Spinal cord (tissue), 10 donors: ENCODE data around the gene WSCD1. TPM values are rescaled to one million over a fixed set of nuclear protein-coding genes. Genes with fewer than 3 reads are reported as not detected.

Experiments
- DNase-seq, 6 donors: peaks; one replicate each; pipeline versions ENCODE4 v3.0.0 to v3.0.0-alpha.2; 2013 to 2015; ENCODE audit warnings: low spot score in 6 of 6, low read depth in 4 of 6
- H3K27ac ChIP-seq: one replicate; pipeline ENCODE4 v1.5.1; 2013; ENCODE audit warnings: low read depth, low read length, control low read depth
- H3K27me3 ChIP-seq: one replicate; pipeline ENCODE4 v1.6.1; 2013; ENCODE audit warnings: low read length; ENCODE audit not compliant: control insufficient read depth, insufficient read depth
- H3K36me3 ChIP-seq: one replicate; pipeline ENCODE4 v1.6.1; 2013; ENCODE audit warnings: low read length; ENCODE audit not compliant: control insufficient read depth, insufficient read depth
- H3K4me1 ChIP-seq: one replicate; pipeline ENCODE4 v1.6.1; 2013; ENCODE audit warnings: low read length; ENCODE audit not compliant: control insufficient read depth, insufficient read depth
- H3K4me3 ChIP-seq: one replicate; pipeline ENCODE4 v1.5.1; 2013; ENCODE audit warnings: low read depth, low read length, control low read depth
- H3K9me3 ChIP-seq: one replicate; pipeline ENCODE4 v1.6.1; 2013; ENCODE audit warnings: low read length; ENCODE audit not compliant: control insufficient read depth, insufficient read depth
- whole genome bisulfite sequencing: methylation state at CpG from one replicate; pipeline ENCODE4 v1.1.5; 2013; ENCODE audit warnings: missing lambda C conversion rate; ENCODE audit not compliant: insufficient coverage; 5-methylcytosine and 5-hydroxymethylcytosine counted together
- polyA plus RNA-seq, 2 donors: library from polyadenylated mRNA; unstranded; fragments of 120-200 nt; gene quantifications; one replicate each; pipeline ENCODE4 v1.2.1, GENCODE V29; 2013; ENCODE audit not compliant: insufficient read length in 2 of 2
- total RNA-seq, 2 donors: library from RNA; depleted of rRNA in 1 of 2; stranded (reverse); fragments of 120-200 nt in 1 of 2; fragments of >200 nt in 1 of 2; gene quantifications; one replicate each; pipeline versions ENCODE4 v1.2.3 to v1.2.4, GENCODE V29; 2013 to 2014
- donor health status: healthy.

WSCD1 gene
- total and polyA plus RNA-seq, 4 donors: 24.1 to 69.2 (median 46.0) TPM

DNA sequence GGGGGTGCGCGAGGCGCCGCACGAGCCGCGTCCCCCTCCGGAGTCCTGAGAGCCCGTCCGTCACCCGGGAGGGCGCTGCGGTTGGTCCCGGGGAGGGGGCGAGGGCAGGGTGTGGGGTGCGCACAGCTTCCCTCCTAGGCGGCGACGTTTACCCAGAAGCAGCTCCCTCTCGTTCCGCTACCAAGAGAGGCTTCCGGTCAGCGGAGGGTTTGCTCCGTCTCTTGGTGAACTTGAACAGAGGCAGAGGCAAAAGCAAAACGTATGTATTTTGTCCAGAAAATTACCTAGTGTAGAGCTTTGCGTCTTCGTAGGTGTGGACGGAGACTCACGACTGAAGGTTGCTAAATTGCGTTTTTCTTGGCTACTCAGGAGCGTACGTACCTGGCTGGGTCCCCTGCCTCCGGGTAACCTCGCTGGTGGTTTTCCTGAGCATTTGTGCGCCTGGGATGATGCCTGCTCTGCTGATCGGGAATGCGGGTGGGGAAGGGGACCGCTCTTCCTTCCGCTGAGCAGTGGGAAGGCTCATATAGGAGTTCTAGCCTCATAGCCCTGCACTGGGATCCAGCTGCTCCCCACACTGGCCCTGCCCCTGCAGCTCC is 833 bp downstream of the WSCD1 start:
- Histone ChIP-seq H3K4me1 (peaks cover 63% of the 10 kb centered on the region), H3K27me3 (no peaks in the 10 kb centered on the region), H3K36me3 (peaks cover 17% of the 10 kb centered on the region), H3K9me3 (no peaks in the 10 kb centered on the region), H3K27ac (peak overlapping the region; percentile 66), H3K4me3 (peak overlapping the region; percentile 63)
- peak in 3 of 6 donors; percentile 33 to 71 (median 62) for DNase-seq
- WGBS: under 1% methylated on average over 39 of the region's 39 CpGs

DNA sequence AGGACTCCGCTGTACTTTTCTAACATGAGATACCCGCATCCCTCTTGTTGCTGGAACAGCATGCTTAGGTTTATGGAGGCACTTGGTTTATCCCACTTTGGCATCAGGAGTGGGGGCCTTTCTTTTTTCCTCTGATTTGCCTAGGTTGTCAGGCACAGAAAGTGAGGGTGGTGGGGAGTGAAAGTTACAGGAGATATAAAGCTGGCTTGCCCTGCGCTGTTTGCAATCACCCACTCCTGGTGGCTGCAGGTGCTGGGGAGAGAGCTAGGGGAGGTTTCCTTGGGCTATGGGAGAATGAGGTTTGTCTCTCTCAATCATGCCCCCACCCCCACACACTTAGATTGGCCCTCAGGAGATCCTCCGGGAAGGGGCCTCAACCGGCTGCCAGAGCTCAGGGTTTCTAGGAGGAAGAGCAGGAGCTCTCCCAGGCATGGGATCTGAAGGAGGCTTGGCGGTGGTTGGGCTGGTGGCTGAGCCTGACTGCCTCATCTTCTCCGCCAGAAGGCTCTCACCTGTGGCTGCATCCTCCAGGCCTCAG is 1.4 kb downstream of the WSCD1 start:
- peaks cover 18% of the 10 kb centered on the region for H3K36me3 ChIP-seq
- no peaks in the 10 kb centered on the region for H3K27me3 ChIP-seq
- no peaks in the 10 kb centered on the region for H3K9me3 ChIP-seq
- no peak for DNase-seq
- WGBS: 19% methylated on average over 3 of the region's 7 CpGs
- H3K4me1 ChIP-seq: peaks cover 68% of the 10 kb centered on the region
- peak overlapping the region; percentile 66 for H3K27ac ChIP-seq
- H3K4me3 ChIP-seq: peak overlapping the region; percentile 63

DNA sequence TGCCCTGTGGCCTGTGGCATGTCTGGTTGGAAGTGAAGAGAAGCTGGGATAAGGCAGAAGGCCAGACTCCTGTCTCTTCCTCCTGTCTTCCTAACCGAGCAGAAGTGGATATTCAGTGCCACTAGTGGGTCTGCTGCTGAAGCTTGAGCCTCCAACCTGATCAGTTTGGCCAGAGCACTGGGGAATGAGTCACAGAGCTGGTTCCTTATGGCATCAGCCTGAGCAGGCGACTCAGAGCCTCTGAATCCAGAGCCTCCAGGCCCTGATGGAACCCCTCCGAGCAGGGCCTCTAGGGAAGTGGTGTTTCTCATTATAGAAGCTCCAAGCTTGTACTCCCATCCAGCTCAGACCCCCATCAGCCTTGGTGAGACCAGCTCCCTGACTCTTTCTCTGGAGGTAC is 2.0 kb downstream of the WSCD1 start:
- Histone ChIP-seq H3K27ac (peak overlapping the region; percentile 12), H3K36me3 (peaks cover 18% of the 10 kb centered on the region), H3K4me3 (peak overlapping the region; percentile 63), H3K9me3 (no peaks in the 10 kb centered on the region), H3K4me1 (peaks cover 73% of the 10 kb centered on the region), H3K27me3 (no peaks in the 10 kb centered on the region)
- WGBS: 17% methylated on average over 1 of the region's 3 CpGs
- no peak for DNase-seq

DNA sequence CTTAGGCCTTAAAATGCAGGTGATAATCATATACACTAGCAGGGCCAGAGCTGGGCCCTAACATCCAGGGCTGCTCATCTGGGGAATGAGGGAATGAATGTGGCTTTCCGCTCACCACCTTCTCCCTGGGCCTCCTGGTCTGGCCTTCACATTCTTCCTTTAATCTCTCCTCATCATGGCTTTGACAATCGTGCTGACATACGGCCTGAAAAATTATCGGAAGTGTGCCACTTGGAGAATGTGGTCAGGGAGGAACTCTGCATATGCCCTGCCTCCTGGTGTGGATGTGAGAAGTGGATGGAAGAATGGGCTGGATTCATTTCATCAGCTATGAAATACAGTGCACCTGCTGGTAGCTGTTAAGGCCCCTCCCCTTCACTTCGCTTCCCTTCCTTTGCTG is 2.4 kb downstream of the WSCD1 start:
- Histone ChIP-seq H3K9me3 (no peaks in the 10 kb centered on the region), H3K4me3 (peak overlapping the region; percentile 63), H3K36me3 (peaks cover 18% of the 10 kb centered on the region), H3K27ac (peak overlapping the region; percentile 12), H3K27me3 (no peaks in the 10 kb centered on the region), H3K4me1 (peaks cover 76% of the 10 kb centered on the region)
- WGBS: 46% methylated on average over 4 of the region's 5 CpGs
- DNase-seq: no peak

DNA sequence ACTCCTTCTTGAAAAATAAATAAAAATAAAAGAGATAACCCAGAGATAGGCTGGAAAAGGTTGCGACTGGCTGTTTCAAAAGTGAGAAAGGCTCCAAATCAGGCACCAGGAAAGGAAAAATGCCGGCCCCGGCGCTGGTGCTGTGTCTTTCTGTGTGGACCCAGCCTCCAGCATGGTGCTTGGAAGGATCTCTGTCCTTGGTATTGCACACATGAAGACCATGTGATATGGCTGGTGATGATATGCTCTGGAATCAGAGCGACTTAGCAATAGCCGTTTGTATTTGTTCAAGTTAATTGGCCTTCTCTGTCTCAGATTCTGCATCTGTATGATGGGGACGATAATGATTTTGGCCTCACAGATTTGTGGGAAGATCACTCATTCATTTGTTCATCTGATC is 3.4 kb downstream of the WSCD1 start:
- no peak overlapping the region for H3K4me3 ChIP-seq
- WGBS: 78% methylated on average over 5 of the region's 7 CpGs
- DNase-seq: no peak
- no peaks in the 10 kb centered on the region for H3K9me3 ChIP-seq
- no peaks in the 10 kb centered on the region for H3K27me3 ChIP-seq
- no peak overlapping the region for H3K27ac ChIP-seq
- peaks cover 86% of the 10 kb centered on the region for H3K4me1 ChIP-seq
- peaks cover 18% of the 10 kb centered on the region for H3K36me3 ChIP-seq

DNA sequence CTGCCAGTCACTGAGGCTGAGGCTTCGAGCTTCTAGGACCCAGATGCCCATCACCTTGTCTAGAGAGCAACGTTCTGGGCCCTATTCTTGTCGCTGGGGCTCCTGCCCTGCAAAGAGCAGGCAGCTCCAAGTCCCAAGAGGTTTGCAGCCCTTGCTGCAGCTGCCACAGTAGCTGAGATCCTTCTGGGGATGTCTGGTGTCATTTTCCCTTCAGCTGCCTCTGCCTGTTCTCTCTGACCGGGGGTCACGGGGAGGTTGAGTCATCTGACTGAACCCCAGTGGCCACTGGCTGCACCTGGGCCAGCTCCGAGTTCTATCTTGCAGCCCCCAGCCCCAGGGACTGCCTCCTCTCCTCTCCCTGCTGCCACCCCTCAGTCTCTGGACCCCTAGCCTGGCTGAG is 4.9 kb downstream of the WSCD1 start:
- Histone ChIP-seq H3K9me3 (no peaks in the 10 kb centered on the region), H3K4me1 (peaks cover 86% of the 10 kb centered on the region), H3K27ac (no peak overlapping the region), H3K27me3 (no peaks in the 10 kb centered on the region), H3K4me3 (no peak overlapping the region), H3K36me3 (peaks cover 22% of the 10 kb centered on the region)
- WGBS: 52% methylated on average over 6 of the region's 6 CpGs
- DNase-seq: no peak

DNA sequence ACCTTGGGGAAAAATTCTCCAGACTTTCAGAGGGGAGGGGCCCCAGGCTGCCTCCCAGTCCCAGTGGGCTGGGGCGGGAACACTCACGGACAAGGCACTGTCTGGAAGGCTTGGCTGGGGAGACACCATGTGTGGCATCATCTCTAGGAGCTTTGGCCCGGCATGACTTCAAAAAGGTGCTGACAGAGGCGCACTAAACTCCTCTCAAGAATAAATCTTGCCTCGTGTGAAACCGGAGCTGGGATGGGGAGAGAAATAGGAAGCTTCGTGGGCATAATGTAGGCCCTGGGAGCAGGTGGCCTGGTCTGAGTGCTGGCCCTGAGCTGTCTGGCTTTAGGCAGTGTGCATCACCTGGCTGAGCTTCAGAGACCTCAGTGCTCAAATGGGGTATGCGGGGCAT is 5.7 kb downstream of the WSCD1 start:
- DNase-seq: no peak
- 41% methylated on average over 7 of the region's 8 CpGs for WGBS
- no peak overlapping the region for H3K4me3 ChIP-seq
- H3K4me1 ChIP-seq: peaks cover 92% of the 10 kb centered on the region
- peaks cover 29% of the 10 kb centered on the region for H3K36me3 ChIP-seq
- no peaks in the 10 kb centered on the region for H3K9me3 ChIP-seq
- H3K27me3 ChIP-seq: no peaks in the 10 kb centered on the region
- H3K27ac ChIP-seq: no peak overlapping the region

DNA sequence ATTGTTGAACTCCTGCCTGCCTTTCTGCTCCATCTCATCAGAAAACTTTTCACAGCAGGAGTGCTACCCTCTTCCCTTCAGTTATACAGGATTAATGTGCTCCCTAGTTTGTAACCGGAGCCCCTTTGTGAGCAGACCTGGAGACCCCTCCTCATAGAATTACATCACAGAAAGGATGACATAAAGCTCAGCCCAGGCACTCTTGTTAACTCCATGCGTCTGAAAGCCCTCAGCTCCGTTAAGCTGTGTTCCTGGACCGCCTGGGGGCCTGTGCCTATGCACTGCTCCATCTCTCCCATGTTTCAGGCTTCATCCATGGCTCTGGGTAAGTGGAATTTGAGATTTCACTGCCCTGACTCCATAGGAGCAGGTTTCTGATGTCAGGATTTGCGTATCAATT is 7.6 kb downstream of the WSCD1 start:
- WGBS: 41% methylated on average over 4 of the region's 5 CpGs
- H3K27me3 ChIP-seq: no peaks in the 10 kb centered on the region
- peaks cover 92% of the 10 kb centered on the region for H3K4me1 ChIP-seq
- no peak overlapping the region for H3K4me3 ChIP-seq
- H3K27ac ChIP-seq: peak overlapping the region; percentile 54
- DNase-seq: no peak
- peaks cover 42% of the 10 kb centered on the region for H3K36me3 ChIP-seq
- H3K9me3 ChIP-seq: no peaks in the 10 kb centered on the region

DNA sequence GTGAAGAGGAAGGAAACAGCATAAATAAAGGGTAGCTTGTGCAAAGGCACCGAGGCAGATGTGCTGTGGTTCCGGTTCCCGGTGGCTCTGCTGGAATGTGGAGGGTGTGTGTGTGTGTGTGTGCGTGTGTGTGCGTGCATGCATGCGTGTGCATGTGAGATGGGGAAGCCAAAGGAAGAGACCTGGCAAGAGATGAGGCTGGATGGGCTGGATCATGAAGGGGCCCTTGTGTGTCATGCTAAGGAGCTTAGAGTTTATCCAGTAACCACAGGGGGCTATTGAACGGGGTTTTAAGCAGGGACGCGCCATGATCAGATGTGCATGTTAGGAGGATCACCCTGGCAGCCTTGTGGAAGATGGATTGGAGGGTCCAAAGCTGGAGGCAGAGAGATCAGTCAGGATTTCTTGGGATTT is 8.3 kb downstream of the WSCD1 start:
- WGBS: 49% methylated on average over 9 of the region's 9 CpGs
- Histone ChIP-seq H3K4me1 (peaks cover 92% of the 10 kb centered on the region), H3K27me3 (no peaks in the 10 kb centered on the region), H3K36me3 (peaks cover 47% of the 10 kb centered on the region), H3K4me3 (no peak overlapping the region), H3K27ac (peak overlapping the region; percentile 54), H3K9me3 (no peaks in the 10 kb centered on the region)
- DNase-seq: peak in 2 of 6 donors; percentile 42 to 46
